ENCODE results near the gene PSME1. TPM values are rescaled to one million over a fixed set of nuclear protein-coding genes. Genes with fewer than 3 reads are reported as not detected.
A peak's percentile ranks its signal among the peaks of the same experiment; 100 is the strongest.

The PSME1 gene
- total and polyA plus RNA-seq, 2 of the 4 experiments (the other 2 are of a cell fraction), result 42.8 to 106 TPM

DNA sequence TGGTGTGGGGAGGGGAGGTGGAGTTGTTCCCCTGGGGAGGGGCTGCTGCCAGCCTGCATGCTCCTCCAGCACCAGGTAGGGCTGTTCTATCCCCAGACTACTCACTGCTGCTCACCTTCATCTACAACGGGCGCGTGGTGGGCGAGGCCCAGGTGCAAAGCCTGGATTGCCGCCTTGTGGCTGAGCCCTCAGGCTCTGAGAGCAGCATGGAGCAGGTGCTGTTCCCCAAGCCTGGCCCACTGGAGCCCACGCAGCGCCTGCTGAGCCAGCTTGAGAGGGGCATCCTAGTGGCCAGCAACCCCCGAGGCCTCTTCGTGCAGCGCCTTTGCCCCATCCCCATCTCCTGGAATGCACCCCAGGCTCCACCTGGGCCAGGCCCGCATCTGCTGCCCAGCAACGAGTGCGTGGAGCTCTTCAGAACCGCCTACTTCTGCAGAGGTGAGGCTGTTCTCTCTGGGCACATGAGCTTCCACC is 28.6 kb downstream of the PSME1 start:
- H3K4me3 ChIP-seq (ENCODE audit: insufficient read depth, low read depth, low read length), result no peak overlapping the region
- no TSS peak for BruUV-seq (replicated peaks)

More for the DNA sequence above, 28.6 kb downstream of the PSME1 start:
- H4K8ac ChIP-seq (ENCODE audit: low read depth in 2 of 2, low read length in 2 of 2), result no peak overlapping the region
- TF ChIP-seq SMC3 (IDR thresholded peaks at IDR 0.05; ENCODE audit: low read depth, low read length) (no peak), RAD21 (IDR thresholded peaks at IDR 0.05; ENCODE audit: low read length) (no peak), POLR2A (IDR thresholded peaks at IDR 0.05; ENCODE audit: low read depth, low read length) (no peak), FOS (IDR thresholded peaks at IDR 0.05; ENCODE audit: low read depth, low read length) (no peak), RCOR1 (IDR thresholded peaks at IDR 0.05; ENCODE audit: insufficient replicate concordance, low read length) (no peak), CHD1 (IDR thresholded peaks at IDR 0.05; ENCODE audit: low read depth, low read length) (no peak), NFE2L2 (IDR thresholded peaks at IDR 0.05; ENCODE audit: low read depth, low read length) (no peak), MXI1 (IDR thresholded peaks at IDR 0.05; ENCODE audit: borderline replicate concordance, low read depth, low read length) (no peak), BHLHE40 (IDR thresholded peaks at IDR 0.05; ENCODE audit: low read depth, low read length) (no peak), MAFK (IDR thresholded peaks at IDR 0.05; ENCODE audit: low read depth, low read length) (no peak), RFX5 (IDR thresholded peaks at IDR 0.05; ENCODE audit: low read depth, low read length) (no peak), CEBPB (IDR thresholded peaks at IDR 0.05; ENCODE audit: low read depth, low read length) (no peak), MAZ (IDR thresholded peaks at IDR 0.05; ENCODE audit: borderline replicate concordance, low read depth, low read length) (no peak)
- TF ChIP-seq, protein P1, sequence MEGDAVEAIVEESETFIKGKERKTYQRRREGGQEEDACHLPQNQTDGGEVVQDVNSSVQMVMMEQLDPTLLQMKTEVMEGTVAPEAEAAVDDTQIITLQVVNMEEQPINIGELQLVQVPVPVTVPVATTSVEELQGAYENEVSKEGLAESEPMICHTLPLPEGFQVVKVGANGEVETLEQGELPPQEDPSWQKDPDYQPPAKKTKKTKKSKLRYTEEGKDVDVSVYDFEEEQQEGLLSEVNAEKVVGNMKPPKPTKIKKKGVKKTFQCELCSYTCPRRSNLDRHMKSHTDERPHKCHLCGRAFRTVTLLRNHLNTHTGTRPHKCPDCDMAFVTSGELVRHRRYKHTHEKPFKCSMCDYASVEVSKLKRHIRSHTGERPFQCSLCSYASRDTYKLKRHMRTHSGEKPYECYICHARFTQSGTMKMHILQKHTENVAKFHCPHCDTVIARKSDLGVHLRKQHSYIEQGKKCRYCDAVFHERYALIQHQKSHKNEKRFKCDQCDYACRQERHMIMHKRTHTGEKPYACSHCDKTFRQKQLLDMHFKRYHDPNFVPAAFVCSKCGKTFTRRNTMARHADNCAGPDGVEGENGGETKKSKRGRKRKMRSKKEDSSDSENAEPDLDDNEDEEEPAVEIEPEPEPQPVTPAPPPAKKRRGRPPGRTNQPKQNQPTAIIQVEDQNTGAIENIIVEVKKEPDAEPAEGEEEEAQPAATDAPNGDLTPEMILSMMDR (conservative IDR thresholded peaks at IDR 0.05; ENCODE audit: low read depth, low read length), result no peak
- TF ChIP-seq, protein P2, sequence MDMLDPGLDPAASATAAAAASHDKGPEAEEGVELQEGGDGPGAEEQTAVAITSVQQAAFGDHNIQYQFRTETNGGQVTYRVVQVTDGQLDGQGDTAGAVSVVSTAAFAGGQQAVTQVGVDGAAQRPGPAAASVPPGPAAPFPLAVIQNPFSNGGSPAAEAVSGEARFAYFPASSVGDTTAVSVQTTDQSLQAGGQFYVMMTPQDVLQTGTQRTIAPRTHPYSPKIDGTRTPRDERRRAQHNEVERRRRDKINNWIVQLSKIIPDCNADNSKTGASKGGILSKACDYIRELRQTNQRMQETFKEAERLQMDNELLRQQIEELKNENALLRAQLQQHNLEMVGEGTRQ (IDR thresholded peaks at IDR 0.05; ENCODE audit: low read depth, low read length), result no peak
- TF ChIP-seq, protein P3, sequence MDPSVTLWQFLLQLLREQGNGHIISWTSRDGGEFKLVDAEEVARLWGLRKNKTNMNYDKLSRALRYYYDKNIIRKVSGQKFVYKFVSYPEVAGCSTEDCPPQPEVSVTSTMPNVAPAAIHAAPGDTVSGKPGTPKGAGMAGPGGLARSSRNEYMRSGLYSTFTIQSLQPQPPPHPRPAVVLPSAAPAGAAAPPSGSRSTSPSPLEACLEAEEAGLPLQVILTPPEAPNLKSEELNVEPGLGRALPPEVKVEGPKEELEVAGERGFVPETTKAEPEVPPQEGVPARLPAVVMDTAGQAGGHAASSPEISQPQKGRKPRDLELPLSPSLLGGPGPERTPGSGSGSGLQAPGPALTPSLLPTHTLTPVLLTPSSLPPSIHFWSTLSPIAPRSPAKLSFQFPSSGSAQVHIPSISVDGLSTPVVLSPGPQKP (IDR thresholded peaks at IDR 0.05; ENCODE audit: borderline replicate concordance, low read depth, low read length), result no peak
- dilution Hi-C loops (cut with HindIII; ENCODE audit: low sequenced_read_pairs, unreplicated experiment) (no loop called here), in situ Hi-C loops (cut with MboI; ENCODE audit: low sequenced_read_pairs) (no loop called here), intact Hi-C loops (cut with micrococcal nuclease) (no loop called here)
- no peak overlapping the region for H3K27ac ChIP-seq (ENCODE audit: insufficient read depth, low read length)
- no peak for DNase-seq
- CTCF ChIA-PET, result no interaction called here
- H3K14ac ChIP-seq (replicated peaks; ENCODE audit: low read depth, low read length), result no peak overlapping the region
- no peaks in the 10 kb centered on the region for H4K20me1 ChIP-seq (ENCODE audit: insufficient read depth, low read length)
- H4K5ac ChIP-seq (ENCODE audit: low read depth, low read length), result no peak overlapping the region
- no peak overlapping the region for H3K4me2 ChIP-seq (ENCODE audit: low read depth, low read length)
- H2BK15ac ChIP-seq (ENCODE audit: low read depth, low read length), result no peak overlapping the region
- H2BK120ac ChIP-seq (ENCODE audit: low read depth, low read length), result no peak overlapping the region
- no peaks in the 10 kb centered on the region for H3K9me3 ChIP-seq (ENCODE audit: control insufficient read depth, insufficient read depth, low read length)
- peaks cover 7% of the 10 kb centered on the region for H3K4me1 ChIP-seq (ENCODE audit: control insufficient read depth, insufficient read depth, low read length)
- H2BK5ac ChIP-seq (ENCODE audit: low read depth, low read length, poor library complexity, severe bottlenecking), result no peak overlapping the region
- H3K4ac ChIP-seq (ENCODE audit: low read depth, low read length), result no peak overlapping the region
- POLR2A ChIA-PET (ENCODE audit: unreplicated experiment), result no interaction called here
- H3K36me3 ChIP-seq (ENCODE audit: control insufficient read depth, insufficient read depth, low read length), result peaks cover 60% of the 10 kb centered on the region
- 100% methylated on average over 4 of the region's 14 CpGs; no CpG with 5 or more reads in 1 of the 2 experiments for WGBS, 2 experiments (ENCODE audit: extremely low coverage in 2 of 2, insufficient read length in 1 of 2)
- no peak overlapping the region for H2BK20ac ChIP-seq (ENCODE audit: low read depth, low read length)
- H3K18ac ChIP-seq (ENCODE audit: low read depth, low read length), result no peak overlapping the region
- no peak overlapping the region for H4K91ac ChIP-seq (ENCODE audit: insufficient read depth, low read depth, low read length)
- no peak overlapping the region for H2AFZ ChIP-seq (replicated peaks; ENCODE audit: low read length, poor library complexity)
- H3K9ac ChIP-seq (ENCODE audit: low read depth, low read length), result no peak overlapping the region
- peaks cover 9% of the 10 kb centered on the region for H3K9me1 ChIP-seq (ENCODE audit: insufficient read depth, low read length)
- no peak for ATAC-seq (ENCODE audit: low read depth)
- H3K79me1 ChIP-seq (ENCODE audit: low read depth in 1 of 2, low read length in 2 of 2), result peaks cover 12 to 40% of the 10 kb centered on the region in 2 experiments; a peak in 3 of 4 replicates
- H3K27me3 ChIP-seq (ENCODE audit: control insufficient read depth, insufficient read depth, low read length), result no peaks in the 10 kb centered on the region
- H3K23ac ChIP-seq (ENCODE audit: low read depth, low read length), result no peak overlapping the region
- H3K56ac ChIP-seq (ENCODE audit: extremely low read depth, insufficient read depth, low read length), result no peak overlapping the region
- H2AK5ac ChIP-seq (ENCODE audit: low read depth, low read length), result no peak overlapping the region
- H2AK9ac ChIP-seq (replicated peaks; ENCODE audit: low read depth, low read length, poor library complexity), result peak overlapping the region; percentile 28

Measured in IMR-90 (cell line).